ENCODE data around the gene MOGAT1.

DNA sequence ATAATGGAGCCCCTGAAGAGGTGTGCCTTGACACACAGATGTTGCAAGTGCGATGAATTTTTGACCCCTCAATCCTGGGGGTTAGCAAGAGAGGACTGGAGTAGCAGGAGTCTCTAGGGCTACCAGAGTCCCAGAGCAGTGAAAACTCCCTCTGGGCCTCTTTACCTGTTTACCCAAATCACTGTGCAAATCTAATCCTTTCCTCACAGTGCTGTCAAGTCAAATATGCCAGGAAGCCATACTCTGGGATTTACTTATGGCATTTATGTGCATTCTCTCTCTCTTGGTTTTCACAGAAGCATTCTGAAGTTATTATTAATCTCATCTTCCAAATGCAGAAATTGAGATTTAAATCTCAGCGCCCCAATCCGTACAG is 62.0 kb downstream of the MOGAT1 start:
- TF ChIP-seq, protein P1, sequence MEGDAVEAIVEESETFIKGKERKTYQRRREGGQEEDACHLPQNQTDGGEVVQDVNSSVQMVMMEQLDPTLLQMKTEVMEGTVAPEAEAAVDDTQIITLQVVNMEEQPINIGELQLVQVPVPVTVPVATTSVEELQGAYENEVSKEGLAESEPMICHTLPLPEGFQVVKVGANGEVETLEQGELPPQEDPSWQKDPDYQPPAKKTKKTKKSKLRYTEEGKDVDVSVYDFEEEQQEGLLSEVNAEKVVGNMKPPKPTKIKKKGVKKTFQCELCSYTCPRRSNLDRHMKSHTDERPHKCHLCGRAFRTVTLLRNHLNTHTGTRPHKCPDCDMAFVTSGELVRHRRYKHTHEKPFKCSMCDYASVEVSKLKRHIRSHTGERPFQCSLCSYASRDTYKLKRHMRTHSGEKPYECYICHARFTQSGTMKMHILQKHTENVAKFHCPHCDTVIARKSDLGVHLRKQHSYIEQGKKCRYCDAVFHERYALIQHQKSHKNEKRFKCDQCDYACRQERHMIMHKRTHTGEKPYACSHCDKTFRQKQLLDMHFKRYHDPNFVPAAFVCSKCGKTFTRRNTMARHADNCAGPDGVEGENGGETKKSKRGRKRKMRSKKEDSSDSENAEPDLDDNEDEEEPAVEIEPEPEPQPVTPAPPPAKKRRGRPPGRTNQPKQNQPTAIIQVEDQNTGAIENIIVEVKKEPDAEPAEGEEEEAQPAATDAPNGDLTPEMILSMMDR (IDR thresholded peaks at IDR 0.05): no peak
- no peak for TF ChIP-seq POLR2AphosphoS5 (IDR thresholded peaks at IDR 0.05; ENCODE audit: low read depth, low read length)
- no peak for TF ChIP-seq SIN3A (IDR thresholded peaks at IDR 0.05; ENCODE audit: borderline replicate concordance, insufficient read depth, low read depth, low read length)
